ENCODE data around the gene FLACC1.

DNA sequence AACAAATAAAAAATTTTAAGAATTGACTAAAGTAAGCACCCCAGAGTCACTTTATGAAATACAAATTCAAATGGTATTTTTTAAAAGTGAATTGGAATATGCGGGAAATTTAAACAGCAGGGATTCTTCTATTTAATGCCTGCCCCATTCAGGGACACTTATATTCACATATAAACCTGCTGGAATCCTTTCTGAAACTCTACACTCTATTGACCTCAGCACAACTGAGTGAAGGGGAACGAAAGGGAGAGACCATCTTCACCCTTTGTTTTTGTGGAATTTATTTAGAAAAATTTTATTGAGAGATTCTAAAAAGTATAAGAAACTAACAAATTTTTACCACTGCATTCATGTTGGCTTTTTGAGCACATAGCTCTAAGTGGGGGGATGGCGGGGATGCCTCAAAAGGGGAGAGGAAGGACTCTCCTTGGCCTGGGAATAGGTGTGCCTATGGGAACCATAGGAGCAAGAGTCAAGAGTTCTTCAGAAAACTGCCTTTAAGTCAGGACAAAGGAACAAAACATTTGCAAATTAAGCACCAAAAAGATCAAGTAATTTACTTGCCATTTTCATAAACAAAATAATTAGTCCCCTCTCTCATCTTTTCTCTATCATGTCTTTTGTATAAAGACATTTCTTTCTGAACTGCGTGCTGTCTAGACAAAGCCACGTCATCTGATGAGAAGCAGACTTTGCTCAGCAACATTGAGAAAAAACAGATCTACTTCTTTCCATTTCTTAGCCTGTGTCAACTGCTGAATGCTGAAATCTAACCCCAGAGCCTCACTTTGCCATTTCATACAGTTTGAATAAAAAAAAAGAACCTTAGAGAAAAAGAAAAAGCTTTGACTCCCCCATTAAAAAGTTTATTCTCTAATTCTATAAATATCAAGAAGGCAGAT lies 21.6 kb upstream of the FLACC1 start:
- TF ChIP-seq ESRRA (CRISPR knock-in tag; IDR thresholded peaks at IDR 0.05; ENCODE audit: borderline replicate concordance) (no peak), JUN (CRISPR knock-in tag; IDR thresholded peaks at IDR 0.05) (no peak), CREM (CRISPR knock-in tag; IDR thresholded peaks at IDR 0.05) (no peak), JAZF1 (CRISPR knock-in tag; IDR thresholded peaks at IDR 0.05) (no peak), TCF7 (CRISPR knock-in tag; IDR thresholded peaks at IDR 0.05; ENCODE audit: low read depth) (no peak), IRF2 (CRISPR knock-in tag; IDR thresholded peaks at IDR 0.05; ENCODE audit: borderline replicate concordance, low read depth) (no peak), NR2C2 (CRISPR knock-in tag; IDR thresholded peaks at IDR 0.05) (no peak)
- TF ChIP-seq, protein P1, sequence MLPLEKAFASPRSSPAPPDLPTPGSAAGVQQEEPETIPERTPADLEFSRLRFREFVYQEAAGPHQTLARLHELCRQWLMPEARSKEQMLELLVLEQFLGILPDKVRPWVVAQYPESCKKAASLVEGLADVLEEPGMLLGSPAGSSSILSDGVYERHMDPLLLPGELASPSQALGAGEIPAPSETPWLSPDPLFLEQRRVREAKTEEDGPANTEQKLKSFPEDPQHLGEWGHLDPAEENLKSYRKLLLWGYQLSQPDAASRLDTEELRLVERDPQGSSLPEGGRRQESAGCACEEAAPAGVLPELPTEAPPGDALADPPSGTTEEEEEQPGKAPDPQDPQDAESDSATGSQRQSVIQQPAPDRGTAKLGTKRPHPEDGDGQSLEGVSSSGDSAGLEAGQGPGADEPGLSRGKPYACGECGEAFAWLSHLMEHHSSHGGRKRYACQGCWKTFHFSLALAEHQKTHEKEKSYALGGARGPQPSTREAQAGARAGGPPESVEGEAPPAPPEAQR (CRISPR knock-in tag; IDR thresholded peaks at IDR 0.05) = no peak
- TF ChIP-seq, protein P2, sequence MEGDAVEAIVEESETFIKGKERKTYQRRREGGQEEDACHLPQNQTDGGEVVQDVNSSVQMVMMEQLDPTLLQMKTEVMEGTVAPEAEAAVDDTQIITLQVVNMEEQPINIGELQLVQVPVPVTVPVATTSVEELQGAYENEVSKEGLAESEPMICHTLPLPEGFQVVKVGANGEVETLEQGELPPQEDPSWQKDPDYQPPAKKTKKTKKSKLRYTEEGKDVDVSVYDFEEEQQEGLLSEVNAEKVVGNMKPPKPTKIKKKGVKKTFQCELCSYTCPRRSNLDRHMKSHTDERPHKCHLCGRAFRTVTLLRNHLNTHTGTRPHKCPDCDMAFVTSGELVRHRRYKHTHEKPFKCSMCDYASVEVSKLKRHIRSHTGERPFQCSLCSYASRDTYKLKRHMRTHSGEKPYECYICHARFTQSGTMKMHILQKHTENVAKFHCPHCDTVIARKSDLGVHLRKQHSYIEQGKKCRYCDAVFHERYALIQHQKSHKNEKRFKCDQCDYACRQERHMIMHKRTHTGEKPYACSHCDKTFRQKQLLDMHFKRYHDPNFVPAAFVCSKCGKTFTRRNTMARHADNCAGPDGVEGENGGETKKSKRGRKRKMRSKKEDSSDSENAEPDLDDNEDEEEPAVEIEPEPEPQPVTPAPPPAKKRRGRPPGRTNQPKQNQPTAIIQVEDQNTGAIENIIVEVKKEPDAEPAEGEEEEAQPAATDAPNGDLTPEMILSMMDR (IDR thresholded peaks at IDR 0.05) = no peak
- TF ChIP-seq, protein P3, sequence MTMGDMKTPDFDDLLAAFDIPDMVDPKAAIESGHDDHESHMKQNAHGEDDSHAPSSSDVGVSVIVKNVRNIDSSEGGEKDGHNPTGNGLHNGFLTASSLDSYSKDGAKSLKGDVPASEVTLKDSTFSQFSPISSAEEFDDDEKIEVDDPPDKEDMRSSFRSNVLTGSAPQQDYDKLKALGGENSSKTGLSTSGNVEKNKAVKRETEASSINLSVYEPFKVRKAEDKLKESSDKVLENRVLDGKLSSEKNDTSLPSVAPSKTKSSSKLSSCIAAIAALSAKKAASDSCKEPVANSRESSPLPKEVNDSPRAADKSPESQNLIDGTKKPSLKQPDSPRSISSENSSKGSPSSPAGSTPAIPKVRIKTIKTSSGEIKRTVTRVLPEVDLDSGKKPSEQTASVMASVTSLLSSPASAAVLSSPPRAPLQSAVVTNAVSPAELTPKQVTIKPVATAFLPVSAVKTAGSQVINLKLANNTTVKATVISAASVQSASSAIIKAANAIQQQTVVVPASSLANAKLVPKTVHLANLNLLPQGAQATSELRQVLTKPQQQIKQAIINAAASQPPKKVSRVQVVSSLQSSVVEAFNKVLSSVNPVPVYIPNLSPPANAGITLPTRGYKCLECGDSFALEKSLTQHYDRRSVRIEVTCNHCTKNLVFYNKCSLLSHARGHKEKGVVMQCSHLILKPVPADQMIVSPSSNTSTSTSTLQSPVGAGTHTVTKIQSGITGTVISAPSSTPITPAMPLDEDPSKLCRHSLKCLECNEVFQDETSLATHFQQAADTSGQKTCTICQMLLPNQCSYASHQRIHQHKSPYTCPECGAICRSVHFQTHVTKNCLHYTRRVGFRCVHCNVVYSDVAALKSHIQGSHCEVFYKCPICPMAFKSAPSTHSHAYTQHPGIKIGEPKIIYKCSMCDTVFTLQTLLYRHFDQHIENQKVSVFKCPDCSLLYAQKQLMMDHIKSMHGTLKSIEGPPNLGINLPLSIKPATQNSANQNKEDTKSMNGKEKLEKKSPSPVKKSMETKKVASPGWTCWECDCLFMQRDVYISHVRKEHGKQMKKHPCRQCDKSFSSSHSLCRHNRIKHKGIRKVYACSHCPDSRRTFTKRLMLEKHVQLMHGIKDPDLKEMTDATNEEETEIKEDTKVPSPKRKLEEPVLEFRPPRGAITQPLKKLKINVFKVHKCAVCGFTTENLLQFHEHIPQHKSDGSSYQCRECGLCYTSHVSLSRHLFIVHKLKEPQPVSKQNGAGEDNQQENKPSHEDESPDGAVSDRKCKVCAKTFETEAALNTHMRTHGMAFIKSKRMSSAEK (CRISPR knock-in tag; IDR thresholded peaks at IDR 0.05; ENCODE audit: borderline replicate concordance) = no peak
- TF ChIP-seq, protein P4, sequence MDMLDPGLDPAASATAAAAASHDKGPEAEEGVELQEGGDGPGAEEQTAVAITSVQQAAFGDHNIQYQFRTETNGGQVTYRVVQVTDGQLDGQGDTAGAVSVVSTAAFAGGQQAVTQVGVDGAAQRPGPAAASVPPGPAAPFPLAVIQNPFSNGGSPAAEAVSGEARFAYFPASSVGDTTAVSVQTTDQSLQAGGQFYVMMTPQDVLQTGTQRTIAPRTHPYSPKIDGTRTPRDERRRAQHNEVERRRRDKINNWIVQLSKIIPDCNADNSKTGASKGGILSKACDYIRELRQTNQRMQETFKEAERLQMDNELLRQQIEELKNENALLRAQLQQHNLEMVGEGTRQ (CRISPR knock-in tag; IDR thresholded peaks at IDR 0.05) = no peak
- TF ChIP-seq, protein P5, sequence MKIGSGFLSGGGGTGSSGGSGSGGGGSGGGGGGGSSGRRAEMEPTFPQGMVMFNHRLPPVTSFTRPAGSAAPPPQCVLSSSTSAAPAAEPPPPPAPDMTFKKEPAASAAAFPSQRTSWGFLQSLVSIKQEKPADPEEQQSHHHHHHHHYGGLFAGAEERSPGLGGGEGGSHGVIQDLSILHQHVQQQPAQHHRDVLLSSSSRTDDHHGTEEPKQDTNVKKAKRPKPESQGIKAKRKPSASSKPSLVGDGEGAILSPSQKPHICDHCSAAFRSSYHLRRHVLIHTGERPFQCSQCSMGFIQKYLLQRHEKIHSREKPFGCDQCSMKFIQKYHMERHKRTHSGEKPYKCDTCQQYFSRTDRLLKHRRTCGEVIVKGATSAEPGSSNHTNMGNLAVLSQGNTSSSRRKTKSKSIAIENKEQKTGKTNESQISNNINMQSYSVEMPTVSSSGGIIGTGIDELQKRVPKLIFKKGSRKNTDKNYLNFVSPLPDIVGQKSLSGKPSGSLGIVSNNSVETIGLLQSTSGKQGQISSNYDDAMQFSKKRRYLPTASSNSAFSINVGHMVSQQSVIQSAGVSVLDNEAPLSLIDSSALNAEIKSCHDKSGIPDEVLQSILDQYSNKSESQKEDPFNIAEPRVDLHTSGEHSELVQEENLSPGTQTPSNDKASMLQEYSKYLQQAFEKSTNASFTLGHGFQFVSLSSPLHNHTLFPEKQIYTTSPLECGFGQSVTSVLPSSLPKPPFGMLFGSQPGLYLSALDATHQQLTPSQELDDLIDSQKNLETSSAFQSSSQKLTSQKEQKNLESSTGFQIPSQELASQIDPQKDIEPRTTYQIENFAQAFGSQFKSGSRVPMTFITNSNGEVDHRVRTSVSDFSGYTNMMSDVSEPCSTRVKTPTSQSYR (CRISPR knock-in tag; IDR thresholded peaks at IDR 0.05) = no peak
